Hepatocyte (in vitro differentiated cells): ENCODE measurements around the gene ARL2. TPM values are rescaled to one million over a fixed set of nuclear protein-coding genes. Genes with fewer than 3 reads are reported as not detected.

ENCODE experiments used
- DNase-seq: peaks from one replicate; pipeline ENCODE4 v3.0.0-alpha.2; 2016; ENCODE audit warnings: low spot score
- H2AFZ ChIP-seq: fragments of 200-600 bp; sonication (generic); 2 replicates; pipeline ENCODE4 v1.6.0; 2016; ENCODE audit warnings: antibody characterized with exemption, mild to moderate bottlenecking
- H3K27ac ChIP-seq: fragments of 200-600 bp; sonication (generic); 2 replicates; pipeline ENCODE4 v1.5.1; 2016; ENCODE audit warnings: mild to moderate bottlenecking
- H3K27me3 ChIP-seq: fragments of 200-600 bp; sonication (generic); 2 replicates; pipeline ENCODE4 v1.6.1; 2016
- H3K36me3 ChIP-seq: fragments of 200-600 bp; sonication (generic); replicated peaks from 2 replicates; pipeline ENCODE4 v1.5.1; 2016; ENCODE audit warnings: low read depth; ENCODE audit not compliant: insufficient read depth
- H3K4me1 ChIP-seq: fragments of 200-600 bp; sonication (generic); 2 replicates; pipeline ENCODE4 v1.5.1; 2016; ENCODE audit warnings: mild to moderate bottlenecking, moderate library complexity; ENCODE audit not compliant: insufficient read depth
- H3K4me2 ChIP-seq: fragments of 200-600 bp; sonication (generic); 2 replicates; pipeline ENCODE4 v1.6.0; 2016
- H3K4me3 ChIP-seq: fragments of 200-600 bp; sonication (generic); 2 replicates; pipeline ENCODE4 v1.5.1; 2016; ENCODE audit warnings: mild to moderate bottlenecking
- H3K79me2 ChIP-seq: fragments of 200-600 bp; sonication (generic); 2 replicates; pipeline ENCODE4 v1.6.0; 2017; ENCODE audit warnings: mild to moderate bottlenecking
- H3K9me2 ChIP-seq: fragments of 200-600 bp; sonication (generic); replicated peaks from 2 replicates; pipeline ENCODE4 v1.6.0; 2017; ENCODE audit warnings: mild to moderate bottlenecking; ENCODE audit not compliant: insufficient read depth
- H3K9me3 ChIP-seq: fragments of 200-600 bp; sonication (generic); 2 replicates; pipeline ENCODE4 v1.5.1; 2016; ENCODE audit warnings: low read depth, mild to moderate bottlenecking
- H4K20me1 ChIP-seq: fragments of 200-600 bp; sonication (generic); 2 replicates; pipeline ENCODE4 v1.6.0; 2016; ENCODE audit warnings: mild to moderate bottlenecking; ENCODE audit not compliant: insufficient read depth, poor library complexity, severe bottlenecking
- EZH2 ChIP-seq: fragments of 200-600 bp; sonication (generic); IDR thresholded peaks from 2 replicates; pipeline ENCODE4 v1.6.1; 2016; ENCODE audit warnings: antibody characterized with exemption, mild to moderate bottlenecking, borderline replicate concordance
- EZH2phosphoT487 ChIP-seq: fragments of 200-600 bp; sonication (generic); IDR thresholded peaks from one replicate; pipeline ENCODE4 v1.6.1; 2018; ENCODE audit warnings: antibody characterized with exemption, mild to moderate bottlenecking, low read depth, moderate library complexity; ENCODE audit not compliant: unreplicated experiment, severe bottlenecking
- WGBS: methylation state at CpG from one replicate; pipeline ENCODE4 v1.1.6; 2016; ENCODE audit warnings: low lambda C conversion rate; ENCODE audit errors: missing lambda C conversion rate; 5-methylcytosine and 5-hydroxymethylcytosine counted together
- polyA plus RNA-seq: library from polyadenylated mRNA; unstranded; fragments of >200 nt; fragmentation: Nextera tagmentation; extraction: Ambion mirVana; gene quantifications from 2 replicates; pipeline ENCODE4 v1.2.1, GENCODE V29; 2016
- total RNA-seq: library from RNA; depleted of rRNA; stranded (reverse); fragments of >200 nt; gene quantifications from 2 replicates; pipeline ENCODE4 v1.2.3, GENCODE V29; 2014
- TF ChIP-seq, protein P1 (sequence below): fragments of 200-600 bp; sonication (generic); IDR thresholded peaks from 2 replicates; pipeline ENCODE4 v1.5.1; 2016; ENCODE audit warnings: antibody characterized with exemption, mild to moderate bottlenecking; ENCODE audit not compliant: poor library complexity

The ARL2 gene
- total and polyA plus RNA-seq, 2 experiments from 2014 or later = 69.1 to 126 TPM

- H3K9me3 ChIP-seq = no peaks in the 10 kb centered on the region
- no peak overlapping the region for H3K4me3 ChIP-seq
- no peak for DNase-seq
- no peak overlapping the region for H3K27ac ChIP-seq
- H4K20me1 ChIP-seq = no peaks in the 10 kb centered on the region
- H3K9me2 ChIP-seq = no peaks in the 10 kb centered on the region
- no peaks in the 10 kb centered on the region for H3K36me3 ChIP-seq
- no peak for TF ChIP-seq EZH2phosphoT487
- no peak for TF ChIP-seq EZH2
- no peak overlapping the region for H3K4me2 ChIP-seq
- H3K27me3 ChIP-seq = no peaks in the 10 kb centered on the region
- WGBS = 96% methylated on average over 4 of the region's 4 CpGs
- peaks cover 6% of the 10 kb centered on the region for H3K4me1 ChIP-seq
- H3K79me2 ChIP-seq = peaks cover 20% of the 10 kb centered on the region
- H2AFZ ChIP-seq = no peak overlapping the region
Observed at GRCh38 chr11:65016705-65017104, 2.7 kb downstream of the ARL2 start.

- no peak overlapping the region for H3K27ac ChIP-seq
- no peaks in the 10 kb centered on the region for H3K36me3 ChIP-seq
- peaks cover 20% of the 10 kb centered on the region for H3K79me2 ChIP-seq
- no peak for DNase-seq
- H3K4me2 ChIP-seq = no peak overlapping the region
- H3K27me3 ChIP-seq = no peaks in the 10 kb centered on the region
- no peak overlapping the region for H3K4me3 ChIP-seq
- peaks cover 4% of the 10 kb centered on the region for H3K4me1 ChIP-seq
- H4K20me1 ChIP-seq = no peaks in the 10 kb centered on the region
- TF ChIP-seq EZH2 (no peak), EZH2phosphoT487 (no peak)
- TF ChIP-seq, protein P1, sequence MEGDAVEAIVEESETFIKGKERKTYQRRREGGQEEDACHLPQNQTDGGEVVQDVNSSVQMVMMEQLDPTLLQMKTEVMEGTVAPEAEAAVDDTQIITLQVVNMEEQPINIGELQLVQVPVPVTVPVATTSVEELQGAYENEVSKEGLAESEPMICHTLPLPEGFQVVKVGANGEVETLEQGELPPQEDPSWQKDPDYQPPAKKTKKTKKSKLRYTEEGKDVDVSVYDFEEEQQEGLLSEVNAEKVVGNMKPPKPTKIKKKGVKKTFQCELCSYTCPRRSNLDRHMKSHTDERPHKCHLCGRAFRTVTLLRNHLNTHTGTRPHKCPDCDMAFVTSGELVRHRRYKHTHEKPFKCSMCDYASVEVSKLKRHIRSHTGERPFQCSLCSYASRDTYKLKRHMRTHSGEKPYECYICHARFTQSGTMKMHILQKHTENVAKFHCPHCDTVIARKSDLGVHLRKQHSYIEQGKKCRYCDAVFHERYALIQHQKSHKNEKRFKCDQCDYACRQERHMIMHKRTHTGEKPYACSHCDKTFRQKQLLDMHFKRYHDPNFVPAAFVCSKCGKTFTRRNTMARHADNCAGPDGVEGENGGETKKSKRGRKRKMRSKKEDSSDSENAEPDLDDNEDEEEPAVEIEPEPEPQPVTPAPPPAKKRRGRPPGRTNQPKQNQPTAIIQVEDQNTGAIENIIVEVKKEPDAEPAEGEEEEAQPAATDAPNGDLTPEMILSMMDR = no peak
- WGBS = 98% methylated on average over 6 of the region's 6 CpGs
- no peak overlapping the region for H2AFZ ChIP-seq
- H3K9me2 ChIP-seq = no peaks in the 10 kb centered on the region
- no peaks in the 10 kb centered on the region for H3K9me3 ChIP-seq
Observed at GRCh38 chr11:65017937-65018336, 4.0 kb downstream of the ARL2 start.

- no peaks in the 10 kb centered on the region for H3K36me3 ChIP-seq
- no peaks in the 10 kb centered on the region for H3K9me3 ChIP-seq
- no peaks in the 10 kb centered on the region for H4K20me1 ChIP-seq
- H3K79me2 ChIP-seq = peaks cover 20% of the 10 kb centered on the region
- H3K27me3 ChIP-seq = no peaks in the 10 kb centered on the region
- H3K4me3 ChIP-seq = no peak overlapping the region
- H3K9me2 ChIP-seq = no peaks in the 10 kb centered on the region
- 88% methylated on average over 7 of the region's 7 CpGs for WGBS
- H3K4me1 ChIP-seq = peaks cover 4% of the 10 kb centered on the region
- H2AFZ ChIP-seq = no peak overlapping the region
- TF ChIP-seq EZH2 = no peak
- no peak for TF ChIP-seq EZH2phosphoT487
- TF ChIP-seq, protein P1 = no peak
- no peak for DNase-seq
- no peak overlapping the region for H3K4me2 ChIP-seq
- H3K27ac ChIP-seq = no peak overlapping the region
Observed at GRCh38 chr11:65019824-65020223, 5.9 kb downstream of the ARL2 start.

DNA sequence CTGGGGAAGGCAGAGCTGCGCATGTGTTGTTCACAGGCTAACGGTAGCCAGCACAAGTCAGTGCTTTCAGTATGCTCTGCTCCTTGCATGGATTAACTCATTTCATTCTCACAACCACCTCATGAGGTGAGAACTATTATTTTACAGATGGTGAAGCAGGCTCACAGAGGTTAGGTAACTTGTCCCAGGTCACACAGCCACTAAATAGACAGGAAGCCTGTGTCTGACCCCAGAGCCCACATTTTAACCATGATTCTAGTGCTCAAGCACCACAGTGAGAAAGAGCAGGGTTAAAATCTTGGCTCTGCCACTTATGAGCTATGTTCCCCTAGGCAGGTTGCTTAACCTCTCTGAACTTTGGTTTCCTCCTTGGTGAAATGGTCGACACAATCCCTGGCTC lies 7.0 kb downstream of the ARL2 start:
- Histone ChIP-seq H3K4me3 (no peak overlapping the region), H3K4me1 (peaks cover 4% of the 10 kb centered on the region), H3K27me3 (no peaks in the 10 kb centered on the region), H4K20me1 (no peaks in the 10 kb centered on the region), H3K9me2 (no peaks in the 10 kb centered on the region), H3K4me2 (no peak overlapping the region), H2AFZ (no peak overlapping the region), H3K36me3 (no peaks in the 10 kb centered on the region), H3K79me2 (peaks cover 9% of the 10 kb centered on the region), H3K27ac (no peak overlapping the region), H3K9me3 (no peaks in the 10 kb centered on the region)
- 95% methylated on average over 3 of the region's 3 CpGs for WGBS
- DNase-seq = no peak
- TF ChIP-seq EZH2phosphoT487 (no peak), EZH2 (no peak)
- TF ChIP-seq, protein P1 = no peak
